Hepatic stellate cell (primary cell): ENCODE data around the gene CXCR3.
"Not testable (repeated sequence)": the region's sequence is repeated elsewhere in the genome, so short reads cannot be mapped to it uniquely, and the experiment has no call there.

Experiments used
- DNase-seq: peaks from one replicate; pipeline ENCODE4 v3.0.0; 2011; ENCODE audit warnings: low spot score

The CXCR3 gene

DNA sequence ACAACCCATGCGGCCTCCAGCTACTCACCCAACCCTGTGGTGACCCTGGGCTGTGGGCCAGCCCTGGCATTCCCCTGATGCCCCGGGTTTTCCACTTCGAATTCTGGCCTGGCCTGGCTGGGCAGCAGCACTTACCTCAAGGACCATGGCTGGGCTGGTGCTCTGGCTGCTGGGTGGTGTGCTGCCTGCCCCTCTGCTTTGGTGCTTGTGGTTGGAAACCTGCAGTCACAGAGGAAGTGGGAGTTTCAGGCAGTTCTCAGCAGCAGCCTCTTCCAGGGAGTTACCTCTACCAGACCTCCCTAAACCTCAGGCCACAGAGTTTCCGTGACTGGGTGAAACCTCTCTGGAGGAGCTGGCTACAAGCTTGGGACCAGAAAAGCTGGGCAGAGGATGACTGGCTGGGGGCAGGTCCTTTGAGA, at the start of gene CXCR3:
Gene CXCR3, minus strand, starts transcription at position 209 of the 419 bp plus-strand sequence. Its CDS starts 62 bp downstream, at position 147.
- DNase-seq = no peak

DNA sequence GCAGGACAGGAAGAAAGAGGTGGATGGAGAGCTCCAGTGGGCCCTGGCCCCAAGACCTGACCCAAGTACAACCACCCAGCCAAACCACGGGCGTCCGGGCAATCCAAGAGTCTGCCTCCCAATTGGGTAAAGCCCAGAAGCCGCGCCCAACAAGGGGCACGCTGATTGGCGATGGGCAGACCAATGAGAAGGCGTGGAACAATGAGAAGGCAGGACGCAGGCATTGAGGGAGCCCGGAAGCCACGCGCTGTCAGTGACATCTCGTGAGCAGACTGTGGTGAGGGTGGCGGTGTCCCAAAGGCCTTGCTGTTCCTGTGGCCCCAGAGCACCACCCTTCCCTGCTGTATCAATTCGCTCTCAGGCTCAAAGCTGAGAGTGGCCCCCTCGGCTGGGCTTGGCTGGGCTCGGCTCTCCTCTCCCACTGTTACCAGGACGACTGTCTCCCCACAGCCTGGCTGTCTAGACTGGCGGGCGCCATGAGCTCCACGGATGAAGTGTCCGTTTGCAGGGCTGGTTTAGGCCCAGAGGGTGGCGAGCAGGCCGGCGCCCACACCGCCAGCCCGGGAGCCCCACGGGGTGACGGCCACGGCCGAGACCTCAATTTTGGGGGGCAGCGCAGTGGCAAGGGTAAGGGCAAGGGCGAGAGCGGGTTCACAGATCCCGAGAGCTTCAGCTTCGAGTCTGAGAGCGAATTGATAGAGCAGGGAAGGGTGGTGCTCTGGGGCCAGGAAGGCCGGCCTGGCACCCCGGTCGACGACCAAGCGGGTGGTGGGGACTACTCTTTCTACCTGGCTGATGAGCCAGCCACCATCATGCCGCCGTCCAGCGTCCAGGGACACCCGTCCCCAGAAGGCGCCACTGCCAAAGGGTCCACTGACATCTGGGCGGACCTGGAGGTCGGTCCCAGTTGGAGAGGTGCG, 49.3 kb upstream of the CXCR3 start, which contains the start of gene LOC101059915:
Gene LOC101059915, plus strand, starts transcription at position 219 of the 920 bp plus-strand sequence.
- DNase-seq = no peak

DNA sequence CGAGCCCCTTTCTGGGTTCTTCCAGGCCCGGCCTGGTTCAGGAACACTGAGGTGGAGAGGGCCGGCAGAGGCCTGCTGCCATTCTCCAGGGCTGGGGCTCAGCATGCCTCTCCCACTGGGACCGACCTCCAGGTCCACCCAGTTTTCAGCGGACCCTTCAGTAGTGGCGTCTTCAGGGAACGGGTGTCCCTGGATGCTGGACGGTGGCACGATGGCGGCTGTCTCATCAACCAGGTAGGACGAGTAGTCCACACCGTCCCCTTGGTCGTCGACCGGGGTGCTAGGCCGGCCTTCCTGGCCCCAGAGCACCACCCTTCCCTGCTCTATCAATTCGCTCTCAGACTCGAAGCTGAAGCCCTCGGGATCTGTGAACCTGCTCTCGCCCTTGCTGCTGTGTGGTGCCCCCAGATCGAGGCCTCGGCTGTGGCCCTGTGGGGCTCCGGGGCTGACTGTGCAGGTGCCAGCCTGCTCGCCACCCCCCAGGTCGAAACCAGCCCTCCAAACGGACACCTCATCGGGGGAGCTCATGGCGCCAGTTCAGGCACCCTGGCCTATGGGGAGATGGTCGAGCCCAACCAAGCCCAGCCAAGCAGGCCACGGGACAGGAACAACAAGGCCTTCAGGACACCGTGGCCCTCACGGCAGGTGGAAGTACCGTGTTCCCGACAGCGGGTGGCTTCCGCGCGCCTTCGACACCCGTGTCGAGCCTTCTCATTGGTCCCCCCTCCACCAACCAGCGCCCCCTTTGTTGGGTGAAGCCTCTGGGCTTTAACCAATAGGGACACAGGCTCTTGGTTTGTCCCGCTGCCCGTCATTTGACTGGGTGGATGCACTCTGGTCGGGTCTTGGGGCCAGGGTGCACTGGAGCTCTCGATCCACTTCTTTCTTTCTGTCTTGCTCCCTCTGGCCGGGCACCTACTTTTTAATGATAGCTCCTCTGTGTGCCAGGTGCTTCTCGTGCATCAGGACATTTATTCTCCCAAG, 48.2 kb upstream of the CXCR3 start:
- DNase-seq = no peak

DNA sequence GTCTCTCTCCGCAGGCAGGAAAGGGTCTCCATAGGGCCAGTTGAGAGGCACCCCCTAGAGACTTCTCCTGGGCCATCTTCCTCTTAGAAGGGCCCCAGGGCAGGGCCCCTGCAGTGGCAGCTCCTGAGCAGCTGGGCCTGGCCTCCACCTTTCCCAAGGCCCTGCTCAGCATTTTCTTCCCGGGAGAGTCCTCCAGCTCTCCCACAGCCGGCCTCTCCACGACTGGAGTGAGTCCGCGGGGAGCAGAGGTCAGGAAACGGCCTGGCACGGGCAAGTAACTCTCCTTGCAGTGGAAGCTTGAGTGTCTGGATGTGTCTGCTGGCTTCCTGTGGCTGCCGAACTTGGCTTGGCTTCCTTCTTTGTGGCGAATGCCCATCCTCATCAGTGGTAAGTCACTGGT, 47.4 kb upstream of the CXCR3 start:
- no peak for DNase-seq

DNA sequence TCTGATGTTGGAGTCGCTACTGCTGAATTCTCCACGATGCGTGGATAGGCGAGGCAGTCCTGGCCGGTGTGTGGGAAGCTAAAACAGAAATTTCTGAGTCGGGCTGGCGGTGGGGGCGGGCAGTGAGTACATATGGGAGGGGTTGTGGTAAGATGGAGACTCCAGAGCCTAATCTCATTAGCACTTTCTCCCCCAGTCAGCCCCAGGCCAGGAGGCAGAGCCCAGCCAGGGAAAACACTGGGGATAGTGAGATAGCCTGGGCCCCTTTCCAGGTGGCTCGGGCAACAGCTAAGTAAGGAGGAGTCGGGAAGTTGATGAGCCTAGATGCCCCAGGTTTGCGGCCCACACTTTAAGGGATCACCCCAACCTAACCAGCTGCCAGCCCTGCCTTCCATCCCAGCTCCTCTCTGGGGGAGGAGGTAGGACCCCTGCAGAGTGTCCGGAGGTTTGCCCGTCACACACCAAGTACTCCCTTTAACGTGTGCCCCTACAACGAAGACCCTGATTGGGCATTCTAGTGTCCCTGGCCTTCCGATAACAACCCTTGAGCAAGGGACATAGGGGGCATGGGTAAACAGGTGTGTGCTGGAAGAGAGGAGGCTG, 46.7 kb upstream of the CXCR3 start:
- no peak for DNase-seq

DNA sequence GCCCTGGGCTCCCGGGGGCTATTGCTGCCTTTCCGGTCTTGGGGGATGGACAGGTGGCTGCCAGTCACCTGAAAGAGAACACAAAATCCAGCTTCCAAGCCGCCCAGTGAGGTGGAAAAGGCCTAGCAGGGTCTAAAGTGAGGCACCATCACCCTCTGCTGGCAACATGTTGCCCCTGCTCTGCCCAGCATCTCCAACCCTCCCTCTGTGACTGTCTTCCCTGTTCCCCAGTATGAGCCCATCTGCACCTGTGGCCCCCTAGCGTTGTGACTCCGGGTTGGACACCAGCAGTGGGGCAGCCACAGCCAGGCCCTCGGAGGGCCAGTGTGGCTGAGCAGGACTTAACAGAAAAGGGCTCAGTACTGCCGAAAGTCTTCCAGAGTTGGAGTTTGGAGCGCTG, 45.9 kb upstream of the CXCR3 start:
- not testable (repeated sequence) for DNase-seq

DNA sequence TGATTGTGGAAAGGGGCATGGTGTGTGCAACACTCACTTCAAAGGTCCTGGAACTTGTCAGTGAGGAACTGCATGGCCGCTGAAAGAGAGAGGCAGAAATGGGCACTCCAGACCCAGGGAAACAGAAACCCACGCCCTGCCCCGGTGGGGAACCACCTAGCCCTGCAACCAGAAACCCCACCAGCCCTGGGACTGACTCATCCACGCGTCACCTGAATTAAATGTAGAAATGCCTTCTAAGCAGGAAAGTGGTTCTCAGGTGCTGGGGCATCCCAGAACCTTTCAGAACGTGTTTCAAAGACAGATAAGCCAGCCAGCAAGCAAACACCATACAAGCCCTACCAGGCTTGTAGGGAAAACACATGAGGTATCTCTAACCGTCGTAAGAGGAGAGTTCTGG, 44.9 kb upstream of the CXCR3 start:
- DNase-seq = not testable (repeated sequence)

DNA sequence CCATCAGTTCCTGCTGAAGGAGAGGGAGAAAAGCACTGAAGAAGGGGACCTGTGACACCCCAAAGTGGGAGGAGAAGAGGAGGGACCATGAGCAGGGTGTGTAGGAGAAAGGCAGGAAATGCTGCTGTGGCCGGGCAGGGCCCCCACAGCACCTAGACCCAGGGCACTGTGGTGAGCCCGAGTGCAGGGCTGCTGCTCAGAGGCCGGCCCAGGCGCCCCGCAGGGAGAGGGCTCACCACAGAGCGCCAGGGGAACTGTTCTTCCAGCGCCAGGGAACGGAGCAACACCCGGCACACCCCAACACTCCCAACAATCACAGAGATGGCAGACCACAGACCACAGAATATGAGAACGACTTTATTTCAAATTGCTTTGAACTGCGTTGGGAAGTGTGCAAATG, 44.3 kb upstream of the CXCR3 start:
- DNase-seq = not testable (repeated sequence)

DNA sequence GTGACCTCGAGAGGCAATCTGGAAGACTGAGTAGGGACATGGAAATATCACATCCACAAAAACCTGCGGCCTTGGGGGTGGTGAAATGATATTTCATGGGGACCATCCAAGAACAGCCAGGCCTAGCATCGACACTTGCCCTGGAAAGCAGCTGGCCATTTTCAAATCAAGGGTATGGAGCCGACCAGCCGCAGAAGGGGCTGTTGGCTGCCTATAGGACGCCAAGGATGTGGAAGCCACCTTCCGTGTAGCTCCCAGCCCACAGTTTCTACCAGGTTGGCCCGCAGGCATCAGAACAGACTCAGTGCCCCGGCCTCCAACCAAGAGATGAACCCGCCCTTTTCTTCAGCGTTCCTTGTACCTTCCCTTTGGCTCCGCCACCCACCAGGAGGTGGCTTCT, 43.6 kb upstream of the CXCR3 start:
- DNase-seq = no peak

DNA sequence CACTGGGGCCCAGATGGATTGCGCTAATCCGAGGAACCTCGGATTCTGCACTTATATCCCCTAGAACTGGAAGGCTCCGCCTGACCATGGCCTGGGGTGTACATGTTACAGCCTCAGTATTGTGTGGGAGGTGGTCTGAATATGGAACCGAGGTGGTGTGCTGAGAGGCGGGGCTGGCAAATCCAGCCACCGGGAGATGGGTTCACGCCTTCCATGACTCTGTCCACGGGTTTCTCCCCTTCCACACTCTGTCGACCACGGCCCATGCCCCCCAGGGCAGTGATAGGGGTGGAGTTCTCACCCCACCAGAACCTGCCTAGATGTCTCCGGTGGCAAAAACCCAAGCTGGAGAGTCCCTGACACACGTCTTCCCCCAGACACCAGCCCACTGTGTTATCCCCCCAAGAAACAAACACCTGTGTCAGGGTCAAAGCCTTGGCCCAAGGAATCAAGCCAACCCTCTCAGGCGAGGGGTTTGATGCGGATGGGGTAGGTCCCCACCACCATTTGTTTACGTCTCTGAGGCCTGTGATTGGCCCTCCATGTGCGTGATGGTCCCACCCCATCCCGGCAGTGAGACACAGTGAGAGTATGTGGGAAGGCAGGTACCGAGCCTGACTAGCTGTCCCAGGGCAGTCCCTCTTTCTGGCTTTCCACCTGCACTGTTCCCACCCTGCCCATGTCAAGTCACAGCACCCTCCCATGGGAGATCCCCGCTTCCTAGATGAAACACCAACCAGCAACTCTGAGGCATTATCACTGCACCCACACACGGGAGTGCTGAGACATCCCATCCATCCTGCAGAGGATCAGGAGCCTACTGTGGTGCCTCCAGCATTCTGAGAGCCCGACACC, 42.5 kb upstream of the CXCR3 start:
- no peak for DNase-seq

DNA sequence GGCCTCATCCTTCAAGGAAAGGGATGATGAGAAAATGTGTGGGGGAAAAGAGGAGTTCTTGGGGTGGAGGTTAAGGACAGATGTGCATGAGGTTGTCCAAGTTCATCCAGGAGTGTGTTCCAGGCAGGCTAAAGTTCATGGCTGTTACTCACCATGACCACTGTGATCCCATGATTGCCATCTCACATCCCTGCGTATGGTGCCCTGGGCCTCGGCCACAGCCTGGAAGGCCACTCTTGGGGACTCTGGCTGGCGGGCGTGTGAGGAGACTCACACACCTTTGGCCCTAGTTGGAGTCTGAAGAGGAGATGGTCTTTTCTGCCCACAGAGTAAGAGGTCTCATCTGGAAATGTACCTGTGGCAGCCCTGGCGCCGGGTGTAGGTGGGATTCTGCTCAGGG, 41.6 kb upstream of the CXCR3 start:
- no peak for DNase-seq

DNA sequence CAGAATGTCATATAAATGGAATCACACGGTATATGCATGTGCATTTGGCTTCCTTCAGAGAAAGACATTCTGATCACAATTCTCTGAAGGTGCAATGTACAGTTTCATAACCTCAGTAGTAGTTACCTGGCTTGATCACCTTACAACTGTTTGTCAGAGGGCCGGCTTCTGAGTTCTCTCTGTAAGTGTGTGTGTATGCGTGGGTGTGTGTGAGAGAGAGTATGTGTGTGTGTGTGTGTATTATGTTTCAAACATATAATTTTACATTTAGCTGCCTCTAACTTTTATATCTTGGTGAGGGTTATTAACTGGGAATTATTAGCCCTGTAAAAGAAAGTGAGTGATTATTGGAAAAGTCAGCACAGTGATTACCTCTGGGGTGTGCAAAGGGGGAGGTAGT, 41.0 kb upstream of the CXCR3 start:
- no peak for DNase-seq

DNA sequence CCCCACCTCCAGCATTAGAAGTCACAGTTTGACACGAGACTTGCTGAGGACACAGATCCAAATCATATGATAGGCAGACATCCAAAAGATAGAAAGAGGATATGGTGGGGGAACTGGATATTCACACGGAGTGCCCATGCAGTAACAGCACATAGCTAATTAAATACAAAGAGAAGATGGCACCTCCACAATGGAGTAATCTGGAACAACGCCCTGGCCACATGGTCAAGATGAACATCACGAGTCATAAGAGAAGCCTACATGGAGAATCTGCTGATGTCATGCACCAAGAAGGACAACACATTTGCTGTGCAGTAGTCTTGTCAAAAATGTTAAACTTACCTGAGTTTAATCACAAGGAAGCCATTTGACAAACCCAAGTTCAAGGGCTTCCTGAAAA, 39.0 kb upstream of the CXCR3 start:
- no peak for DNase-seq

DNA sequence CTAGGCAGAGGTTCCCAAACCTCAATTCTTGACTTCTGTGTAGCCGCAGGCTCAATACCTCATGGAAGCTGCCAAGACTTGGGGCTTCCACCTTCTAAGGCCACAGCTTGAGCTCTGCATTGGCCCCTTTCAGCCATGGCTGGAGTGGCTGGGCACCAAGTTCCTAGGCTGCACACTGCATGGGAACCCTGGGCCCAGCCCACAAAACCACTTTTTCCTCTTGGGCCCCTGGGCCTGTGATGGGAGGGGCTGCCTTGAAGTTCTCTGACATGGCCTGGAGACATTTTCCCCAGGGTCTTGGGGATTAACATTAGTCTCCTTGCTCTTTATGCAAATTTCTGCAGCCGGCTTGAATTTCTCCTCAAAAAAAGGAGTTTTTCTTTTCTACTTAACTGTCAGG, 35.0 kb upstream of the CXCR3 start:
- DNase-seq = no peak

DNA sequence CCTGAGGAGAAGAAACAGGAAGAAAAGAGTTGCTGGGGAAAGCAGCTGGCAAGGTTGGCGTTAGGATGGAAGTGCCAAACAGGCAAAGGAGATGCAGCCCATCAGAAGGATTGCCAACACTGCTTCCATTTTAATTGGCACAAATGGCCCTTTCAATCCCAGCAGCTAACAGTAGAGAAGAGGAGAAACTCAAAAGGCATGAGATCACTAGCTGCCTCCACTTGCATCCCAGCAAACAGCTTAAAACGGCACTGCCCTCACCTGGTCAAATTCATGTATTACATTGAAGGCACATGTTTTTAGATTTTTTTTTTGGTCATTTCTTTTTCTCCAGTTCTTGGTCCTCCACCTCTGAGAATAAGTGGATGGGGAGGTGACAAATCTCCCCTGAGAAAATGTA, 34.1 kb upstream of the CXCR3 start:
- peak; percentile 65 for DNase-seq

DNA sequence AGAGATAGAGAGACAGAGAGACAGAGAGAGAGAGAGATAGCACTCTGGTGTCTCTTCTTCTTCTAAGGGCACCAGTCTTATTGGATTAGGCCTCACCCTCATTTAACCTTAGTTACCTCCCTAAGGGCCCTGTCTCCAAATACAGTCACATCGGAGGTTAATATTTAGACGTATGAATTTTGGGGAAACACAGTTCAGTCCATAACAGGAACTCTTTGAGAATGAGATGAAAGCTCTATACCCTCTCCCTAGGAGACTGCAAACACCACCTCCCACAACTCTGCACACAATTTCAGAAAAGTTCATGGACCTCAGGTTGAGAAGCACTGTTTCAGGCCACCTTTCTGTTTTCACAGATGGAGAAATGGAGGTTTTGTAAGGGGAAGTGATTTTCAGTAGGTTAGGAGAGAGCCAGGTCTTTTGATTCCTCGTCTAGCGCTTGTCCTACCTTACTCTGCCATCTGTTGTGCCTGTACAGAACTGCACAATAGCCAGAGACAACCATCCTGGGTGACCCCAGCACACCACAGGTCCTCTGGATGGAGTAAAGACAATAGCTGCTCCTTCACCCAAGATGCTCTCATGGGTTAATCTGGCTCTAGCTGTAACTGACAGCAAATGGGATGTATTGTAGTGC, 32.1 kb upstream of the CXCR3 start:
- DNase-seq = no peak

DNA sequence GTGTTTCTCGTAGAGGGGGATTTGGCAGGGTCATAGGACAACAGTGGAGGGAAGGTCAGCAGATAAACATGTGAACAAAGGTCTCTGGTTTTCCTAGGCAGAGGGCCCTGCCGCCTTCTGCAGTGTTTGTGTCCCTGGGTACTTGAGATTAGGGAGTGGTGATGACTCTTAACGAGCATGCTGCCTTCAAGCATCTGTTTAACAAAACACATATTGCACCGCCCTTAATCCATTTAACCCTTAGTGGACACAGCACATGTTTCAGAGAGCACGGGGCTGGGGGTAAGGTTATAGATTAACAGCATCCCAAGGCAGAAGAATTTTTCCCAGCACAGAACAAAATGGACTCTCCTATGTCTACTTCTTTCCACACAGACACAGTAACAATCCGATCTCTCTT, 26.1 kb upstream of the CXCR3 start:
- DNase-seq = not testable (repeated sequence)

DNA sequence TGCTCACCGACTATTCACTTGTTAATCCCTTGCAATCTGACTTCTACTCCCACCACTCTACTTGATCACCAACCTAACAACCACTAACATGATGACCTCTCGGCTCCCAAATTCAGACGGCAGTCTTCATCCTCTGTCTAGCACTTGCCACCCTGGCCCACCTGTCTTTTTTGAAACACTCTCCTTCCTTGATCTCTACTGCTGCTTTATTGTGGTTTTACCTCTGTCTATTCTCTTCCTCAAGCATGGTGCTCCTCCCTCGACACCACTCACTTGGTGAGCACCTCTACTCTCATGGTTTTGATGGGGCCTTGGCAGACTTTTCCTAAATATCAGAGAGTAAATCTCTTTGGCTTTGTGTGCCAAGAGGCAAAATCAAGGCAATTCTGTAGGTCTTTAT, 21.7 kb upstream of the CXCR3 start:
- no peak for DNase-seq

DNA sequence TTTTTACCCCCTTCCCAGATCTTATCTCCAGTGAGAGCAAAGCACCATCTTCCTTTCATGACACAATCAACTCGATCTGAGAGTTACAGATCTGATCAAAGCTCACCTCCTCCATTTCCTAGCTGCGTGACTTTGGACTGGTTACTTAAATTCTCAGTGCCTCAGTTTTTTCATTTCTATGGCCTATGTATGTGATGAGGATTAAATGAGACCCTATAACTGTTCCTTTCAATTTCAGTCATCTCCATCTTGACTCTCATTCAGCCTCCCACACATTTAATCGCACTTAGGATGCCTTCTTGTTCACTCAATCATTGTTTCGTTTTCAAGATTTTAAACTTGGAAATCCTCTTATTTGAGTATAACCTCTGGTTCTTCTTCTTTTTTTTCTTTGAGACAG, 20.1 kb upstream of the CXCR3 start:
- no peak for DNase-seq

DNA sequence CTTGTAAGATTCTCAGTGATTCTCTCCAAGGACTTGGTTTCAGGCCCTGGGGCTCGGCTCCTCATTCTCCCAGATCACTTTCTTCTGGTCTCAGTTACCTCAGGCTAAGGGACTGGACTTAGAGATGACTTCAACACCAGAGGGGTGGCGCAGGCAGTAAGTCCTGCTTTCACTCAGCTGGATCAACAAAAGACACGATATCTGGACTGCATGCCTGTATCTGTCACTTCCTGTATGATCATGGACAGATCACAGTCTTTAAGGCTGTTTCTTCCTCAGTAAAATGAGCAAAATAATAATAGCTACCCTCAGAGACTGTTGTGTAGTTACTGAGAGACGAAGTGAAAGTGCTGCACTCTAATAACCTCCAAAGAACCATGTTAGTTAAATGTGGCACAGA, 19.5 kb upstream of the CXCR3 start:
- peak; percentile 50 for DNase-seq

DNA sequence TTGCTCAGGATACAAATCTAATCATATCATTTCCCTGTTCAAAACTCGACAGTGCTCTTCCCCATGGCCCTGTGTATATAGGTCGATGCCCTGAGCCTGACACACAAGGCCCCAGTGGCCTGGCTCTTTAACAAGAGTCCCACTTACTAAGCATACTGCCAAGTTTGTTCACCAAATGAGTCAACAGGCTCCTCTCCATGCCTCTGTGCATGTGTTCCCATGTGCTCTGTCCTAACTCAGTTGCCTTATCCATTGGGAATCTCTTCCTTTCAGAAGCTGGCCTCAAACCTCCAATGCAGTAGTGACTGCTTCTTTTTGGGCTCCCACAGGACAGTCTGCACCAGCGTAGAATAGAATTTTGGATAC, 18.9 kb upstream of the CXCR3 start:
- no peak for DNase-seq
